Endothelial cell of umbilical vein (primary cell): ENCODE results near the gene DDX23.

Experiments
- CTCF ChIP-seq, 2 donors: IDR thresholded peaks; 1 replicate in 1 of 2; 2 replicates in 1 of 2; pipeline ENCODE4 v1.5.1; 2011; ENCODE audit warnings: low read length in 2 of 2, mild to moderate bottlenecking in 2 of 2, moderate library complexity in 2 of 2, control low read depth in 1 of 2, inconsistent platforms in 1 of 2, low read depth in 1 of 2; ENCODE audit not compliant: insufficient read depth in 1 of 2; ENCODE audit errors: extremely low read depth in 1 of 2
- MAX ChIP-seq: IDR thresholded peaks from 2 replicates; pipeline ENCODE4 v1.6.1; 2011; ENCODE audit not compliant: insufficient read depth, insufficient read length
- POLR2A ChIP-seq: IDR thresholded peaks from 2 replicates; pipeline ENCODE4 v1.6.1; 2012; ENCODE audit warnings: low read depth, mild to moderate bottlenecking, control low read depth, low read length
- POLR2AphosphoS5 ChIP-seq: IDR thresholded peaks from 2 replicates; pipeline ENCODE4 v1.6.1; 2012; ENCODE audit warnings: low read depth, mild to moderate bottlenecking, control low read depth, low read length, moderate library complexity; ENCODE audit not compliant: insufficient read depth

GRCh38 chr12:48822139-48822538 is 29.8 kb downstream of the DDX23 start:
- TF ChIP-seq MAX (no peak), POLR2A (no peak), CTCF (IDR thresholded peaks at IDR 0.05; ENCODE audit: extremely low read depth in 1 of 2, insufficient read depth in 1 of 2, low read depth in 1 of 2, low read length in 2 of 2) (no peak), POLR2AphosphoS5 (no peak)
